Stimulated activated CD4-positive, alpha-beta T cell treated with anti-CD3 and anti-CD28 coated beads, Interleukin-4, amount 100 ng/mL, for 24 hours (primary cell): ENCODE results near the gene ECEL1.

Source experiments
- DNase-seq: peaks from one replicate; pipeline ENCODE4 v3.0.0-alpha.2; 2020

ECEL1 gene

GRCh38 chr2:232522623-232523401 is 35.2 kb upstream of the ECEL1 start:
- no peak for DNase-seq

- peak; percentile 71 for DNase-seq
Observed at GRCh38 chr2:232521959-232522622, 34.5 kb upstream of the ECEL1 start.

DNA sequence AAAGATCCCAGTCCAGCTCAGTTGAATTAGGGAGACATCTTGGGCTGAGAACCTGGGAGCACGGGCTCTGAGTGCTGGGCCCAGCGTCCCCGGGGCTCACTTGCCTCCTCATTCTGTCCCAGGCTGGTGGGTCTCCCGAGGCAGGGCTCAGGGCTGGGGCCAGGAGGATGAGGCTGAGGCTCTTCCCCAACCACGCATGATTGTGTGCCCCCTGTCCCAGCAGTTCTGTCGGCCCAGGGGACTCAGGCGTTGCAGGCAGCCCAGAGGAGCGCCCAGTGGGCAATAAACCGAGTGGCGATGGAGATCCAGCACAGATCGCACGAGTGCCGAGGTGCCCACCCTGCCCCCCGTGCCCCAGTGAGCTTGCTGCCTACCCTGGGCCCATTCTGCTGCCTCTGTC is 33.5 kb upstream of the ECEL1 start:
- DNase-seq, result no peak

DNA sequence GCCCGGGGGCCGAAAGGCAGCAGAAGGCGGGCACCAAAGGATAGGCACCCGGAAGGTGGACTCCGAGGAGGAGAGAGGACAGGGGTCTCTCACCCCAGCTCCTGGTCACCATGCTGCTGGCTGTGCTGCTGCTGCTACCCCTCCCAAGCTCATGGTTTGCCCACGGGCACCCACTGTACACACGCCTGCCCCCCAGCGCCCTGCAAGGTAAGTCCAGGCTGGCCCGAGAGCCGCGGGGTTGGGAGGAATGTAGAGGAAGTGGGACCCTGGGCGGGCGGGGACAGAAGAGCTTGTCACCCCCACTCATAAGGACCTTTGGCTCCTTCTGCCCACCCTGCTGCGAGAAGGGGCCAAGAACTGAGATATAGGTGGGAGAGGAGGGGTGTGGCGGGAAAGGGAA is 32.9 kb upstream of the ECEL1 start:
- DNase-seq, result no peak

DNA sequence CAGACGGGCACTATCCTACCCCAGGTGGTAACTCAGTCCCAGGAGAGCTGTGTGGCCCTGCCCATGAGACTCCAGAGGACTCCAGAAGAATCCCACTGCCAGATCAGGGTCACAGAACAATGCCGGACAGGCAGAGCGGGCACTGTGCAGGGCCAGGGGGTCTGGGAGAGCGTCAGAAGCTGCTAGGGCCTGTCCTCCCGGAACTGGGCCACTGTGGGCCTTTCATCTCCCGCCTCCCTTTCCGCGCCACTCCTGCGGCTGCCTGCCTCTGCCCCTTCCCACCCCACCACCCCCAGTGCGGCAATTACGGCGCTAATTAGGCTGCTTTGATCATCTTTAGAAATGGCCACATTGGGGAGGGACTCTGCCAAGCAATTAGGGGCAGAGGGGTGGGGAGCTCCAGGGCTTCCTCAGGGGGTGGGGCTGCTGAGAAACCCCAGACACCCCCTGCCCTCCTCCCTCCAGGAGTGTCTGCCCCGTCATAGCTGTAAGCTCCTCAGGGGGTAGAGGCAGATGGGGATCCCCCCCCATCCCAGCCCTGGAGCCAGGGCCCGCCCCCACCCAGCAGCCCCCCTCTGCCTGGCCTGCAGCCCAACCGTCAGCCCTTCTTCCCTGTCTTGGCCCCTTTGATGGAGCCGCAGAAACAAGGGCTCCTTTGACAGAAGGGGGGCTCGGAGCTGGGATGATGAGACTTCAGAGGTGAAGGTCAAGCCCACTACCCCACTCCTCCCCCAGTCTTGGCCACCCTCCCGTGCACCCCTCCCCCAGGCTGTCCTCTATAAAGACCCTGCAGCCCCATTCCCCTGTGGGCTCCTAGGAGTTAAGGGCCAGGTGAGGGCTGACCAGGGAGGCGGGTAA is 32.2 kb upstream of the ECEL1 start, which contains the start of gene PRSS56:
Gene PRSS56, plus strand, starts transcription at position 808 of the 858 bp plus-strand sequence. CDS start 211 bp downstream, outside the sequence.
- no peak for DNase-seq

GRCh38 chr2:232518844-232519243 is 31.2 kb upstream of the ECEL1 start:
- no peak for DNase-seq

DNA sequence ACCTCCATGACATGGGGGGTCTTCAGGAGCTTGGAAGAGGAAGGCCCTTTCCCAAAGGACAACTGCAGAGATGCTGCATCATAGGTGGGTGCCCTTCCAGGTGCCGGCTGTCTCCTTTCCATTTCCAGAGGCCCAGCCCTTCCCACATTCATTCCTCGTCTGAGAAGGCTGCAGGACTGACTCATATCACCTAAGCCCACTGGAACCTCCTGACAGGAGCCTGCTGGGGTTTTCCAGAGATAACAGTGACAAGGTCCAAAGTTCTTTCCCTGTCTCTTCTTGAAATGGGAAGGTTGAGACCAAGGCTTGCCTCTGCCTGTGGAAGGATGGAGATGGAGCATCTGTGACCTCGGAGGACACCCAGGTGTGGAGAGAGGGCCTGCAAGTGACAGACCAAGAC is 28.9 kb upstream of the ECEL1 start:
- DNase-seq, result no peak

GRCh38 chr2:232515639-232516038 is 28.0 kb upstream of the ECEL1 start:
- no peak for DNase-seq

DNA sequence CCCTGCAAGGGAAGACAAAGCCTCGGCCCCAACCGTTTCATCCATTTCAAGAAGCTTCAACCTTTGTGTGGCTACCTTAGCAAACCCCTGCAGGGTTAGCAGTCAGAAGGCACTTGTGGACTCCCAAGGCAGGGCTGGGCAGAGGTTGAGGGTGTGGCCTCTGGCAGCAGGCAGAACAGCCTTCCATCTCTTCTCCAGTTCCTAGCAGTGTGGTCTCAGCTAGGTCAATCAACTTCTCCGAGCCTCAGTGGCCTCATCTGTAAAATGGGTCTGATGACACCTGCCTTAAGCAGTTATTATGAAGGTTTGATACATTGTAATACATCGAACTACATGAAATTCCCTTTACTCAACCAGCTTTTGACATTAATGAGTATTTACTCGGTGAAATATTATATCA is 25.7 kb upstream of the ECEL1 start:
- DNase-seq, result no peak

GRCh38 chr2:232512602-232513001 is 25.0 kb upstream of the ECEL1 start:
- no peak for DNase-seq

DNA sequence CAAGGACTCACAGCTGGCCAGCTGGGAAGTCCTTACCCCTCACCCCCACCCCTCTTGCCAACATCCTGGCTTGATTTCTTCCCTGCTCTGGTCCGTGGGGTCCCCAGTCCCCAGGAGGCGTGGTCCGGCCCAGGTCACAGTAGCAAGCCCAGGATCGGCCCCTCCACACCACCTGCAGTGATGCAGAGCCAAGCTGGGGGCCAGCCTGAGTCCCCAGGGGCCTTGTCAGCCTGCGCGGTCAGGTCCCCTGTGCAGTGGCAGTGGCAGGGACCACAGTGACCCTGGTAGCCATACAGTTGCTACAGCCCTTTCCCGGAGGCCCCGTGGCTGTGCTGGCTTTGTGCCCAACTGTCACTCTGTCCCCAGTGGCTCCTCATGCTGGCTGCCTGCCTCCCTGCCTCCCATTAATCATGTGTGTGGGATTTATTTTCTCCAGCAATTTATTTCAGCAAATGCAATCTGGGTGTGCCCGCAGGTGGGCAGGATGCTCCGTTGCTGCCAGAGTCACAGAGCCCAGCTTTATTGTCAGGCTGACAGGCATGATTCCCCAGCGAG is 23.8 kb upstream of the ECEL1 start:
- DNase-seq, result no peak

GRCh38 chr2:232508251-232508650 is 20.6 kb upstream of the ECEL1 start:
- DNase-seq, result no peak

DNA sequence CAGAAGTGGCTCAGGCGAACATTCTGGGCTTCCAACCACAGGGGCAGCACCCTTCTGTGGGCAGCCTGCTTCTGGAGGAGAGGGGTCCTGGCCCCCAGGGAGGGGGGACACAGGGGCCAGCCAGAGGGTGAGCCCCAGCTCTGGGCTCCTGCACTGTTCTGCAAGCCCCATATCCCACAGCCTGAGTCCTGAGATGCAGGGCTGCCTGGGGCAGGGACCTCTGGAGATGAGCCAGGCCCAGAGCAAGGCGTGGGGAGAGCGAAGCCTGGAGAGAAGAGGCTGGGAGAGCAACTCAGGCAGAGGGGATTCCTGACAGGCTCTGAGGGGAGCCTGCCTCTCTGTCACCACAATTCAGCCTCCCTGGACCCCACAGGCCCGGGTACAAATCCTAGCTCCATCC is 19.1 kb upstream of the ECEL1 start:
- no peak for DNase-seq

GRCh38 chr2:232505856-232506255 is 18.2 kb upstream of the ECEL1 start:
- DNase-seq, result no peak

DNA sequence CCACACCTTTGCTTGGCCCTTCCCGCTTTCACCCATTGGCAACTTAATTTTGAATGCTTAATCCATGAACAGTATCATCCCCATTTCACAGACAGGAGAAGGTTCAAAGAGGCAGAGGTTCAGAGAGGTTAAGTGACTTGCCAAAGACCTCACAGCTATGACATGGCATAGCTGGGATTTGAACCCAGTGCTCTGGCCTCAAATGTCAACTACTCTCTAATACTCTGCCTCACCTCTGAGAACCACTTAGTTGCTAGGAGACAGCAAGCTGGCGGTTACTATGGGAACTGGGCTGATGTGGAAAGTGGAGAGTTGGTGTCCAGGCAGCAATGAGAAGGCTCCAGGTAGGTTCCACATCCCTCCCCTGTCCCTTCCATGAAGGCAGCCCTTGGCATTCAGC is 16.8 kb upstream of the ECEL1 start:
- DNase-seq, result no peak

GRCh38 chr2:232503809-232504323 is 16.2 kb upstream of the ECEL1 start:
- DNase-seq, result no peak

- peak; percentile 20 for DNase-seq
Observed at GRCh38 chr2:232502911-232503808, 15.5 kb upstream of the ECEL1 start.

DNA sequence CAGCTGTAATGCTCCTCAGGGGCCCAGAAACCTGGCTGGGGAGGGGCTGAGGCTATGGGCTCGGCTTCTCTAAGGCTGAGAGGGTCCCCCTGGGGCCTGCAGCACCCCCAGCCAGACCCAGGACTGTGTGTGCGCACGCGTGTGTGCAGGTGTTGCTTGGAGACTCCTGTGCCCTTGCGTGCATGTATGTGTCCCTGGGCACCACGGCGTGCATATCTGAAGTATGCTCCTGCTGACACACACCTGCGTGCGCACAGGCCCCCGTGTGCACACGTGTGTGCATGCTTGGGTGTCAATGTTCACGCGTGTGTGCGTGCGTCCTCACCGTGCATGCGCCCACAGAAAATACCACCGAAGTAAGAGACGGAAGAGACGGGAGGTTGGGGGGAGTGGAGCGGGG is 14.9 kb upstream of the ECEL1 start:
- no peak for DNase-seq

DNA sequence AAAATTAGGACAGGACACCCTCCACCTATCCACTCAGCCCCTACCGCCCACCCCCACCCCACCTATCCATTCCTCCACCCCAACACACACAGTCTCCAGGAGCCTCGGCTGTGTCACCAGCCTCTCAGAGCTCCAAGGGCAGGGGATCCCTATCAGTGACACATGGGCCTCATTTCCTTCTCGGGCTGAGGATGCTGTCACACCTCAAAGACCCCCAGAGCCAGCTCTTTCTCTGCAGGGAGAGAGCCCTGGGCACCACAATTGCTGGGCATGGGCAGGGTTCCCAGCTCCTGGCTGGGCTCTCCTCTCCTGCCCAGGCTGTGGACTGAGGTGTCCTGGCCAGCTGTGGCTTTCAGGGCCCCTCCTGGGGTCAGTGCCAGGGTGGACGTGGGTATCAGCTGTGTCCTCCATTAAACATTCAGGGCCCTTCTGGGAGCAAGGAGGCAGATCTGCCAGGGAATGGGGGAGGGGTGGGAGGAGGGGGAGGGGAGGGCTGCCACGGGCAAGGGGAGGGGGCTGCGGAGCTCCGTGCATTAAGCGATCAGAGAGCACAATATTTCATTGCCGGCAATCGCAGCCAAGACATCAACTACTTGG is 14.3 kb upstream of the ECEL1 start:
- DNase-seq, result no peak

GRCh38 chr2:232501331-232501771 is 13.7 kb upstream of the ECEL1 start:
- no peak for DNase-seq

- DNase-seq, result no peak
Observed at GRCh38 chr2:232498452-232498851, 10.8 kb upstream of the ECEL1 start.
